ENCODE data around the gene GABBR2. TPM values are rescaled to one million over a fixed set of nuclear protein-coding genes. Genes with fewer than 3 reads are reported as not detected.

The GABBR2 gene
- total RNA-seq, 1 experiment from 2014 or later, result 0.23 TPM

- no peaks in the 10 kb centered on the region for H3K9me3 Mint-ChIP-seq (ENCODE audit: unreplicated experiment)
- TF ChIP-seq CTCF (IDR thresholded peaks at IDR 0.05; ENCODE audit: insufficient read depth in 1 of 2, low read depth in 1 of 2, low read length in 1 of 2, severe bottlenecking in 1 of 2, unreplicated experiment in 1 of 2), result no peak
- Histone ChIP-seq H3K27me3 (replicated peaks; ENCODE audit: control insufficient read depth, insufficient read depth, low read length) (no peaks in the 10 kb centered on the region), H3K4me3 (ENCODE audit: low read depth, low read length) (no peak overlapping the region), H3K36me3 (ENCODE audit: control insufficient read depth, insufficient read depth, low read length) (no peaks in the 10 kb centered on the region), H3K4me1 (0 out of 2 replicates have a peak, but pooled peaks cover 3% of the 10 kb centered on the region), H3K9me3 (no peaks in the 10 kb centered on the region)
- intact Hi-C loops (cut with micrococcal nuclease; ENCODE audit: unreplicated experiment), result no loop called here
- no peak for DNase-seq
- no TSS peak for BruUV-seq (replicated peaks)
- H3K4me1 Mint-ChIP-seq (ENCODE audit: low read depth, unreplicated experiment), result peaks cover 11% of the 10 kb centered on the region
- H3K27ac Mint-ChIP-seq (ENCODE audit: unreplicated experiment), result no peak overlapping the region
- CTCF ChIA-PET, result no interaction called here
- no peaks in the 10 kb centered on the region for H3K27me3 Mint-ChIP-seq (ENCODE audit: insufficient read depth, unreplicated experiment)
- no peak overlapping the region for H3K4me3 Mint-ChIP-seq (ENCODE audit: unreplicated experiment)
- H3K36me3 Mint-ChIP-seq (ENCODE audit: insufficient read depth, unreplicated experiment), result no peaks in the 10 kb centered on the region
- POLR2A ChIA-PET, result no interaction called here
Observed at GRCh38 chr9:98432960-98433359, 275.8 kb downstream of the GABBR2 start.

GRCh38 chr9:98432134-98432533 is 276.6 kb downstream of the GABBR2 start:
- Mint-ChIP-seq H3K27me3 (ENCODE audit: insufficient read depth, unreplicated experiment) (no peaks in the 10 kb centered on the region), H3K4me1 (ENCODE audit: low read depth, unreplicated experiment) (peaks cover 11% of the 10 kb centered on the region), H3K36me3 (ENCODE audit: insufficient read depth, unreplicated experiment) (no peaks in the 10 kb centered on the region), H3K4me3 (ENCODE audit: unreplicated experiment) (no peak overlapping the region), H3K27ac (ENCODE audit: unreplicated experiment) (no peak overlapping the region), H3K9me3 (ENCODE audit: unreplicated experiment) (no peaks in the 10 kb centered on the region)
- POLR2A ChIA-PET, result no interaction called here
- H3K4me1 ChIP-seq, result 0 out of 2 replicates have a peak, but pooled peaks cover 3% of the 10 kb centered on the region
- H3K9me3 ChIP-seq, result no peaks in the 10 kb centered on the region
- BruUV-seq (replicated peaks), result no TSS peak
- no peak for TF ChIP-seq CTCF (IDR thresholded peaks at IDR 0.05; ENCODE audit: insufficient read depth in 1 of 2, low read depth in 1 of 2, low read length in 1 of 2, severe bottlenecking in 1 of 2, unreplicated experiment in 1 of 2)
- no peak for DNase-seq
- no peak overlapping the region for H3K4me3 ChIP-seq (ENCODE audit: low read depth, low read length)
- H3K27me3 ChIP-seq (replicated peaks; ENCODE audit: control insufficient read depth, insufficient read depth, low read length), result no peaks in the 10 kb centered on the region
- H3K36me3 ChIP-seq (ENCODE audit: control insufficient read depth, insufficient read depth, low read length), result no peaks in the 10 kb centered on the region
- CTCF ChIA-PET, result no interaction called here
- intact Hi-C loops (cut with micrococcal nuclease; ENCODE audit: unreplicated experiment), result no loop called here

GRCh38 chr9:98430535-98431292 is 278.0 kb downstream of the GABBR2 start:
- BruUV-seq (replicated peaks), result no TSS peak
- ChIA-PET POLR2A (no interaction called here), CTCF (no interaction called here)
- H3K4me1 ChIP-seq, result 0 out of 2 replicates have a peak, but pooled peaks cover 3% of the 10 kb centered on the region
- H3K36me3 ChIP-seq (ENCODE audit: control insufficient read depth, insufficient read depth, low read length), result no peaks in the 10 kb centered on the region
- H3K36me3 Mint-ChIP-seq (ENCODE audit: insufficient read depth, unreplicated experiment), result no peaks in the 10 kb centered on the region
- no peak overlapping the region for H3K27ac Mint-ChIP-seq (ENCODE audit: unreplicated experiment)
- no peaks in the 10 kb centered on the region for H3K27me3 ChIP-seq (replicated peaks; ENCODE audit: control insufficient read depth, insufficient read depth, low read length)
- H3K4me3 ChIP-seq (ENCODE audit: low read depth, low read length), result no peak overlapping the region
- no peak for TF ChIP-seq CTCF (IDR thresholded peaks at IDR 0.05; ENCODE audit: insufficient read depth in 1 of 2, low read depth in 1 of 2, low read length in 1 of 2, severe bottlenecking in 1 of 2, unreplicated experiment in 1 of 2)
- no peak overlapping the region for H3K4me3 Mint-ChIP-seq (ENCODE audit: unreplicated experiment)
- no peaks in the 10 kb centered on the region for H3K9me3 ChIP-seq
- intact Hi-C loops (cut with micrococcal nuclease; ENCODE audit: unreplicated experiment), result no loop called here
- peaks cover 11% of the 10 kb centered on the region for H3K4me1 Mint-ChIP-seq (ENCODE audit: low read depth, unreplicated experiment)
- no peaks in the 10 kb centered on the region for H3K27me3 Mint-ChIP-seq (ENCODE audit: insufficient read depth, unreplicated experiment)
- H3K9me3 Mint-ChIP-seq (ENCODE audit: unreplicated experiment), result no peaks in the 10 kb centered on the region
- no peak for DNase-seq

Data from Caco-2 (cell line).